Activated naive CD8-positive, alpha-beta T cell treated with anti-CD3 and anti-CD28 coated beads for 36 hours (primary cell): ENCODE measurements around the gene SEMA4D. TPM values are rescaled to one million over a fixed set of nuclear protein-coding genes. Genes with fewer than 3 reads are reported as not detected.

Experiments used
- DNase-seq: peaks from one replicate; pipeline ENCODE4 v3.0.0; 2021
- H3K27ac Mint-ChIP-seq: one replicate; pipeline ENCODE4 v1.8.0; 2022; ENCODE audit warnings: mild to moderate bottlenecking, moderate library complexity, mixed read lengths
- H3K27me3 Mint-ChIP-seq: one replicate; pipeline ENCODE4 v1.8.0; 2022; ENCODE audit warnings: mild to moderate bottlenecking, mixed read lengths
- H3K36me3 Mint-ChIP-seq: one replicate; pipeline ENCODE4 v1.8.0; 2021; ENCODE audit warnings: mild to moderate bottlenecking, mixed read lengths
- H3K4me1 Mint-ChIP-seq: one replicate; pipeline ENCODE4 v1.8.0; 2021; ENCODE audit warnings: mixed read lengths
- H3K4me3 Mint-ChIP-seq: one replicate; pipeline ENCODE4 v1.8.0; 2022; ENCODE audit warnings: mild to moderate bottlenecking, moderate library complexity, mixed read lengths
- H3K9me3 Mint-ChIP-seq: one replicate; pipeline ENCODE4 v1.8.0; 2022; ENCODE audit warnings: mixed read lengths
- total RNA-seq, 2 experiments: library from RNA; stranded (reverse); gene quantifications; one replicate each; pipeline ENCODE4 v1.2.3, GENCODE V29; 2021

Gene SEMA4D
- total RNA-seq, 2 experiments from 2014 or later: 239 to 245 TPM

DNA sequence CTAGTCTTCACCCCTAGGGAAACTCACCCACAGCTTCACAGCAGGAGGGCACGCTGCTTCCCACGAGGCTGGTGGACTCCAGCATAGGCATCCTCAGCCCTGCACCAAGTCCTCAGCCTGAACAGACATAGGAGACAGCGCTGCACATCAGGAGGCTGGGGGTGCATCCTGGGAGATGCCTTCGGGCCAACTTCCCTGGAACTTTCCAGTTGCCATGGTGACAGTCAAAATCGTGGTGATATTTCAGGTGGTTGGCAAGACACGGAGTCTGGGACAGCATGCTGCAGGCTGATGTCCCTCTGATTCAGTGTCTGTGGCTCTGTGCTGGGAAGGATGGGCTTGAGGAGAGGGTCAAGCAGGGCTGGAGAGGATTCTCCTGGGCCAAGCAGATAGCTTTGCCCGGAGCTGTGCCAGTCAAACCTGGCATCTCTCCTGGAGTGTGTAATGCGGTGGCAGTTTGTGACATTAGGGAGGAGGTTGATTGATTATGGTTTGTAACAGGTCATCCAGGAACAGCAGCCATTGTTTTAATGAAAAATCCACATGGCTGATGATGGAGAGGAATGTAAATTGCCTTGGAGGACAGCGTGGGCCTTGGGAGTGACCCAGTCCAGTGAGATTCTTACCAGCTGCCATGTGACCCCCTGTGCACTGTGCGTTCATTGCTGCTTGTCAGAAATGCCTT, 35.6 kb upstream of the SEMA4D start:
- Mint-ChIP-seq H3K36me3 (peaks cover 14% of the 10 kb centered on the region), H3K27ac (peak overlapping the region; percentile 85), H3K4me3 (no peak overlapping the region), H3K9me3 (peaks cover 5% of the 10 kb centered on the region), H3K4me1 (peaks cover 94% of the 10 kb centered on the region), H3K27me3 (no peaks in the 10 kb centered on the region)
- no peak for DNase-seq

DNA sequence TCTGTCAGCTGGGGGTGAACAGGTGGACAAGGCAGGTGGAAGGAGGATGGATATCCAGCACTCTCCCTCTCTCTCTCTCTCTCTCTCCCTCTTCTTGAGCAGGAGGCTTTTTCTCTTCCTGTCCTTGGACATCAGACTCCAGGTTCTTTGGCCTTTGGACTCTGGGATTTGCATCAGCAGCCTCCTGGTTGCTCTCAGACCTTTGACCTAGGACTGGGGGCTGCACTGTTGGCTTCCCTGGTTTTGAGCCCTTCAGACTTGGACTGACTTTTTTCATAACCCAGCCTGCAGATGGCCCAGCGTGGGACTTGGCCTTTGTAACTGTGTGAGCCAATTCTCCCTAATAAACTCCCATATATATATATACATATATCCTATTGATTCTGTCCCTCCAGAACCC, 35.0 kb upstream of the SEMA4D start:
- Mint-ChIP-seq H3K36me3 (peaks cover 19% of the 10 kb centered on the region), H3K27me3 (no peaks in the 10 kb centered on the region), H3K9me3 (peaks cover 10% of the 10 kb centered on the region), H3K27ac (peak overlapping the region; percentile 85), H3K4me1 (peaks cover 94% of the 10 kb centered on the region), H3K4me3 (peak overlapping the region; percentile 25)
- DNase-seq: no peak

DNA sequence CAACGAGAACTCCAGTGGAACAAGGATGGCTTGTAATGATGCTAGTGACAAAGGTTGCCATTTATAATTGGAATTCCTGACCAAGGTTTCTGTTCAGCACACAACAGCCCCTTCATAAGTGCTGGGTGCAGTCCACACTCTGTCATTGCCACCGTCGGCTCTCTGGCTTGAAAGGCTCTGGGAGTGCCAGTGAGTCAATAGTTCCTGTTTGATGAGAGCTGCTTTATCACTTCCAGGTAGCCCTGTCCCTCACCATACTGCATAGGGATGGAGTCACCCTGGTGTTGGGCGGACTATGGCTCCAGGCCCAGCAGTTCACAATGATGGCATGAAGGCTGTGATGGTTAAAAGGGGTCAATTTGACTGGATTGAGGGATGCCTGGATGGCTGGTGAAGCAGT, 34.6 kb upstream of the SEMA4D start:
- peaks cover 19% of the 10 kb centered on the region for H3K36me3 Mint-ChIP-seq

DNA sequence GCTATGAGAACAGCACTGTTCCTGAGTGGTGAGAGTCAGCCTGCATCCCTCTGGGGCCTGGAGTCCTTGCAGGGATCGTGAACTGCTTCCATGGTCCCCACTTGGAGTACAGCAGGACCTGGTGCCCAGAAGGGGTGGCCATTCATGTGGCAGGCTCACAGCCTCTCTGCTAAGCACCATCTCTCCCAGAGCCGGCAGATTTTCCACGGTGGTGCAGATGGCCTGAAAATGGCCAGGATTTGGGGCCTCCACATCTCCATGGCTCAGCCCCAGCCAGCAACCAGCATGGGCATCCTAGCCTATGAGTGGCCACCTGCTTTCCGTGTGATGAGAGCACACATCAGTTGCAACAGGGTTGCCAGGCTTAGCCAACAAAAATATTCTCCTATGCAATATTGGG, 33.9 kb upstream of the SEMA4D start:
- DNase-seq: no peak
- peaks cover 10% of the 10 kb centered on the region for H3K9me3 Mint-ChIP-seq
- H3K4me3 Mint-ChIP-seq: no peak overlapping the region
- peaks cover 19% of the 10 kb centered on the region for H3K36me3 Mint-ChIP-seq
- H3K27ac Mint-ChIP-seq: peak overlapping the region; percentile 14
- H3K27me3 Mint-ChIP-seq: no peaks in the 10 kb centered on the region
- H3K4me1 Mint-ChIP-seq: peaks cover 88% of the 10 kb centered on the region

More for the DNA sequence above, 34.6 kb upstream of the SEMA4D start:
- DNase-seq: peak; percentile 63
- peaks cover 10% of the 10 kb centered on the region for H3K9me3 Mint-ChIP-seq
- H3K27me3 Mint-ChIP-seq: no peaks in the 10 kb centered on the region
- peak overlapping the region; percentile 85 for H3K27ac Mint-ChIP-seq
- H3K4me1 Mint-ChIP-seq: peaks cover 91% of the 10 kb centered on the region
- H3K4me3 Mint-ChIP-seq: peak overlapping the region; percentile 25

DNA sequence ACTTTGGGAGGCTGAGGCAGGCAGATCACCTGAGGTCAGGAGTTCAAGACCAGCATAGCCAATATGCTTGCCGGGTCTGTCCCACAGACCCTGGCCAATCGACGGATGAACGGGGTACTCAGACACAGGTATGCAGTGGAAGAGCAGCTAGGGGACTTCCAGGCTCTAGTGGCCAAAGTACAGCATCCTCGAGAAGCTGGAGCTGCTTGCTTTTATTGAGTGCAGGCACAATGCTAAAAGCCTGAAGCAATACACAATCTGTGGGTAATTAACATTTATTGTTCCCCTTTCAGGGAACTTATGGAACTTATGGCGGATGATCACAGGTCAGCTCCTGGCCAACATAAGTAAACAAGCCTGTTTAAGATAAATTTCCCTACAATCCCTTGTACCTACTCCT, 32.8 kb upstream of the SEMA4D start:
- no peak overlapping the region for H3K4me3 Mint-ChIP-seq
- peaks cover 21% of the 10 kb centered on the region for H3K36me3 Mint-ChIP-seq
- H3K9me3 Mint-ChIP-seq: peaks cover 10% of the 10 kb centered on the region
- peak overlapping the region; percentile 78 for H3K27ac Mint-ChIP-seq
- H3K4me1 Mint-ChIP-seq: peaks cover 87% of the 10 kb centered on the region
- H3K27me3 Mint-ChIP-seq: no peaks in the 10 kb centered on the region
- no peak for DNase-seq

DNA sequence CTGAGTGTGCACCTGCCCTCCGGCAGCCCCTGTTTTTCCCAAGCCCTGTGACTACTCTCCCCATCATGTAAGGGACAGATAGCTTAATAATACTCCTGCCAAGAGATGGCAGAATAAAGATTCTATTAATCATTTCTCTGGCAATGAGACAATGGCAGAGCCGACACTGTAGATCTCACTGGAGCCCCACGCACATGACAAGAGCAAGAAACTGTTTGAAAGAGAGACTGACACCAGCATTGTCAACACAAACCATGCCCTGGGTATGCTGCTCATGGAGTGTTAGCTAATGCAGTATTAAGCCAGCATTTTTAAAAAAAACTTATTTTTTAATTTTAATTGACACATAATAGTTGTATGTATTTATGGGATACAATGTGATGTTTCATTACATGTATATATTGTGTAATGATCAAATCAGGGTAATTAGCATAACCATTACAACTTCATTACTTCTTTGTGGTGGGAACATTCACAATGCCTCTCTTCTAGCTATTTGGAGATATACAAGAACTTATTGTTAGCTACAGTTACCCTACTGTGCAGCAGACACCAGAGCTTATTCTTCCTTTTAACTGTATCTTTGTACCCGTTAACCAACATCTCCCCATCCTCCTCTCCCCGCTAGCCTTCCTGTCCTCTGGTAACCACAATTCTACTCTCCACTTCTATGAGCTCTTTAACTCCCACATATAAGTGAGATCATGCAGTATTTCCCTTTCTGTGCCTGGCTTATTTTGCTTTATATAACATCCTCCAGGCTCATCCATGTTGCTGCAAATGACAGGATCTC, 31.5 kb upstream of the SEMA4D start:
- H3K4me1 Mint-ChIP-seq: peaks cover 87% of the 10 kb centered on the region
- H3K27ac Mint-ChIP-seq: peak overlapping the region; percentile 75
- H3K36me3 Mint-ChIP-seq: peaks cover 16% of the 10 kb centered on the region
- H3K9me3 Mint-ChIP-seq: peaks cover 10% of the 10 kb centered on the region
- peak overlapping the region; percentile 2 for H3K4me3 Mint-ChIP-seq
- no peaks in the 10 kb centered on the region for H3K27me3 Mint-ChIP-seq
- no peak for DNase-seq

DNA sequence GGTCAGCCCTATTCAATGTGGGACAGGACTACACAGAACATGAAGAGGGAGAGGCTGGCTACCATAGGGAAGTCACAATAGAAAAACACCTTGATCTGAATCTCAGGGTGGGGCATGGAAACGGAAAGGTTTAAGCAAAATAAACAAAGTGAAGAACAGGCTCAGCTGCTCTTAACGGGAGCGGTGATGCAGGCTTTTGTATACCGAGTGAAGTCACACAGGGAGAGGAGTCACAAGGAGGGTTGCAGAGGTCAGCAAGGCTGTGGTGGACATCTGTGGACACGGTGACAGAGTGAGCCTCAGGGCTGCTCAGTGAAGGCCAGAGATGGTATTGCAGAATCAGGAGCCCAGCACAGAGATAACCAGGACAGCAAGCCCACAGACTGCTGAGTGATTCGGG, 30.6 kb upstream of the SEMA4D start:
- H3K4me1 Mint-ChIP-seq: peaks cover 87% of the 10 kb centered on the region
- H3K27ac Mint-ChIP-seq: peak overlapping the region; percentile 9
- H3K4me3 Mint-ChIP-seq: no peak overlapping the region
- no peak for DNase-seq
- peaks cover 10% of the 10 kb centered on the region for H3K9me3 Mint-ChIP-seq
- H3K36me3 Mint-ChIP-seq: peaks cover 16% of the 10 kb centered on the region
- no peaks in the 10 kb centered on the region for H3K27me3 Mint-ChIP-seq

DNA sequence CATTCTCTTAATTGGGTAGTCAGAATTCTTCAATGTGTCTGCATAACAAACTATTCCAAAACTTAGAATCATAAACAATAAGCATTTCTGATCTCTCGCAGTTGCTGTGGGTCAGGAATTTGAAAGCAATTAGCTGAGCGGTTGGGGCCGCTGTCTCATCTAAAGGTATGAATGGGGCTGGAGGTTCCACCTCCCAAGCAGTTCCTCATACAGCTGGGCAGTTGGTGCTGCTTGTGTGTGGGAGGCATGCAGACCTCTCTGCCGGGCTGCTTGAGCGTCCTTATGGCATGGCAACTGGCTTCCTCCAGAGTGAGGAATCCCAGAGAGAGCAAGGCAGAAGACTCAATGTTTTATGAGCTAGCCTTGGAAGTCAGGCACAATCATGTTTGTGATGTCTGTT, 30.2 kb upstream of the SEMA4D start:
- Mint-ChIP-seq H3K27me3 (no peaks in the 10 kb centered on the region), H3K27ac (peak overlapping the region; percentile 9), H3K36me3 (peaks cover 16% of the 10 kb centered on the region), H3K9me3 (peaks cover 10% of the 10 kb centered on the region), H3K4me3 (no peak overlapping the region), H3K4me1 (peaks cover 87% of the 10 kb centered on the region)
- no peak for DNase-seq

DNA sequence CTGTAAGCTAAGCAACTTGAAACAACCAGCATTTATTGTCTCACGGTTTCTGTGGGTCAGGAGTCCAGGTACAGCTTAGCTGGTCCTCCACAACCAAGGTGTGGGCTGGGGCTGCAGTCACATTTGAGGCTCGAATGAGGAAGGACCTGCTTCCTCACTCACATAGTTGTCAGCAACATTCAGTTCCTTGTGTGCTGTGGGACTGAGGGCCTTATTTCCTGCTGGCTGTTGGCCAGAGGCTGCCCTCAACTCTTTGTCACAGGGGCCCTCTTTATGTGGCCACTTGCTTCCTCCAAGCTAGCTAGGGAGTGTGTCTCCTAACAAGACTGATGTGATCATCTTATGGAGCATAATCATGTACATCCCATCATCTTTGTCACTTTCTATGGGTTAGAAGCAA, 29.2 kb upstream of the SEMA4D start:
- Mint-ChIP-seq H3K27ac (no peak overlapping the region), H3K36me3 (peaks cover 18% of the 10 kb centered on the region), H3K4me1 (peaks cover 86% of the 10 kb centered on the region), H3K4me3 (no peak overlapping the region), H3K27me3 (no peaks in the 10 kb centered on the region), H3K9me3 (peaks cover 10% of the 10 kb centered on the region)
- no peak for DNase-seq

DNA sequence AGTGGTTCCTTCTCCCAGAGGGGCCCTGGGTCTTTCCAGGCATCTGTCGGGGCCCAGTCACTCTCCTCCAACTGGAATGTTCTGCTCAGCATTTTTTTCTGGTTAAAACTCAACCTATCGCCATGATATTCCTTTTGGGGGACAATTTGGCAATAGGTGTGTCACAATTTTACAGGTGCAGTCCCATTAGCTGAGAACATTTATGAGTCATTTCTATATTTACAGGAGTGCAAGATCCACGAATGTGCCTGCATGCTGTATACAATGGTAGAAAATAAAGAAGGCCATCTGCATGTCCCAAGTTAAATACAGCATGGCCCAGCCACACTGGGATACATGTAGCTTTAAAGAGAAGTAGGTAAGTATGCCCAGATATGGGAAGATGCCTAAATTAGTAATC, 28.8 kb upstream of the SEMA4D start:
- H3K36me3 Mint-ChIP-seq: peaks cover 18% of the 10 kb centered on the region
- no peaks in the 10 kb centered on the region for H3K27me3 Mint-ChIP-seq
- DNase-seq: no peak
- H3K9me3 Mint-ChIP-seq: peaks cover 10% of the 10 kb centered on the region
- peaks cover 87% of the 10 kb centered on the region for H3K4me1 Mint-ChIP-seq
- no peak overlapping the region for H3K4me3 Mint-ChIP-seq
- H3K27ac Mint-ChIP-seq: peak overlapping the region; percentile 31

DNA sequence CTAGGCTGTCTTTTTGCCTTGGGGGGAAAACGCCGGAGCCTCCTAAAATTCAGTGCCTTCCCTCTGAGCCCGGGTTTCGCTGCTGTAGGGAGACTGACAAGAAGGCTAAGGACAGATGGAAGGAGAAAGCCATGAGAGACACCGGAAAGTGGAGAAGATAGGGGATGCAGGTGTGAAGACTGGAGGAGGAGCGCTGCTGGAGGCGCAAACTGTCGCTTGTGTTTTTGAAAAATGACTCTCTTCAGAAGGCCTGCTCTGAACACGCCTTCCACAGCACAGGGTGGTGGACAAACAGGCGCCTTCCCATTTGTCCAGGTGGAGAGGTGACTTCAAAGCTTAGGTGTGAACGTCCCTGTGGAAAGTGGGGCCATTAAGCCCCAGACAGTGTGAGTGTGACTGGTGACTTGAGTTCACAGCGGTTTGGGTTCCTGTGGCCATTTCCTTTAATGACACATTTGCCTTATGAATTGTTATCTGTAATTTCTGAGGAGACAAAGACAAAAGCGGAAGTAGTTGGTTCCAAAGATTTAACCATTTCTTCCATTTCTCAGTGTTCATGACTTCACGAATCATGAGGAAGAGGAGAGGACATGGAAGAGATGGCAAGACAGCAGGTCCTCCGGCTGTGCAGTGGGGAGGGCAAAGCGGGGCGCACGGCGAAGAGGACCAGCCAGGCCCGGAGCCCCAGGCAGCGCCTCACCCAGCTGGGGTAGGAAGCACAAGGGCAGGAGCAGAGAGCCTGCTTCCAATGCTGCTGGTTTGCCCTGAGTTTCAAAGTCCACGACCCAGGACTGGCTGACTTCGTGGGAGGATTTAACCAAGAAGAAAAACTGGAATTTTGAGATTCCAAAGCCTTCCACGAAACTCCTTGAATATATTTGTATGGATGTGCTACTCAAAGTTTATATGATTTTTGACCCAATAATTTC, 27.8 kb upstream of the SEMA4D start:
- Mint-ChIP-seq H3K4me3 (no peak overlapping the region), H3K4me1 (peaks cover 83% of the 10 kb centered on the region), H3K27me3 (no peaks in the 10 kb centered on the region), H3K9me3 (peaks cover 6% of the 10 kb centered on the region), H3K27ac (peak overlapping the region; percentile 26), H3K36me3 (peaks cover 14% of the 10 kb centered on the region)
- DNase-seq: no peak

DNA sequence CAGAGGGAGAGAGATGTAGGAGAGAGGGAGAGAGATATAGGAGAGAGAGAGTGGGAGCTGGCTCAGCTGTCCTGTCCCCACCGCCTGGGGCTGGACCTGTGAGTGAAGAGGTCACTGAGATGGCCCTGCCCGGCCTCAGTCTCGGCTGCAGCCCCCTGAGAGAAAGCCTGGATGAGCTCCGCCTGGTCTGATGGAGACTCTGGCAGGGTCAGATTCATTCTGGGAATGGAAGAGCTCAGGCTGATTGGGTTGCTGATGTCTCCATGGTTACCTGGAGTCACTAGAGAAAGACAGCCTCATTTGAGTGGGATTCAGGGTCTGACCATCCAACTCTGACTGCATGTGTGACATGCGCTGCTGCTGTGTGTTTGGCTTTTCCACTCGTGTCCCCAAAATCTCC, 27.1 kb upstream of the SEMA4D start:
- Mint-ChIP-seq H3K4me1 (peaks cover 83% of the 10 kb centered on the region), H3K9me3 (peaks cover 5% of the 10 kb centered on the region), H3K36me3 (peaks cover 11% of the 10 kb centered on the region), H3K27ac (peak overlapping the region; percentile 98), H3K4me3 (no peak overlapping the region), H3K27me3 (no peaks in the 10 kb centered on the region)
- DNase-seq: no peak

DNA sequence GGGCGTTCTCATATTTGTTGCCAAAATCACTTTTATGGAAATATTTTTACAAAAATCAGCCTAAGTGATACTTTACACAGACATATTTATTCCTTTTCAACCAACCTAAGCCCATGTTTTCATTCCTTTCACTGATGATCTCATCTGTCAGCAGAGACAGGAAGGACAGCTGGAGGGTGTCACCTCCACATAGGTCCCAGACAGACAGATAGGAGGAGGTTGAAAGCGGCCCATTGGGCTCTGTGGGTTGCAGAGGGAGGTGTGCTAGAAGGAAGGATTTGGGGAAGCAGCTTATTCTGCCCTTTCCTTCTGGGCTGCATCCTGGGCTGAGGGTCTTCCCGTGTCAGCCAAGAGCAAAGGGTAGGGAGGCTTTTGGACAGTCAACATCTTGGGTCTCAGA, 26.0 kb upstream of the SEMA4D start:
- H3K36me3 Mint-ChIP-seq: peaks cover 11% of the 10 kb centered on the region
- H3K9me3 Mint-ChIP-seq: peaks cover 5% of the 10 kb centered on the region
- peak; percentile 46 for DNase-seq
- H3K4me1 Mint-ChIP-seq: peaks cover 85% of the 10 kb centered on the region
- H3K27me3 Mint-ChIP-seq: no peaks in the 10 kb centered on the region
- no peak overlapping the region for H3K4me3 Mint-ChIP-seq
- H3K27ac Mint-ChIP-seq: peak overlapping the region; percentile 98

DNA sequence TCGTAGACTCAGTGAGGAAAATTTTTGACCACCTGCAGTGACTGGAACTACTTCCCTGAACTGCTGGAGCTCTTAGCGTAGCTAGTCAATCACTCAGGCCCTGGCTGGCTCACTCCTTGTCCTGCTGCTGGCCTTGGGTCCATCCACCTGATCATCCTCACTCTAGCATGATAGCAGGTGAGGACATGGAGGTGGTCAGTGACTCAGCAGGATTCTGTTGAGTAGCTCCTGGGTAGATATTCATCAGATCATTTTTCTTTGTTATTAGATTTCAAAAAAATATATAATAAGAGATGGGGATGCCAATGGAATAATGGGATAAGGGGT, 25.0 kb upstream of the SEMA4D start:
- Mint-ChIP-seq H3K9me3 (no peaks in the 10 kb centered on the region), H3K4me1 (peaks cover 85% of the 10 kb centered on the region), H3K27ac (peak overlapping the region; percentile 98), H3K36me3 (peaks cover 6% of the 10 kb centered on the region), H3K4me3 (peak overlapping the region; percentile 82), H3K27me3 (no peaks in the 10 kb centered on the region)
- DNase-seq: no peak
